HS-27A (cell line): ENCODE measurements around the gene EEIG1.

Source experiments
- DNase-seq: peaks from one replicate; pipeline ENCODE4 v3.0.0-alpha.2; 2012; ENCODE audit warnings: low read depth, missing footprints

EEIG1 gene

GRCh38 chr9:127959841-127960409, 20.9 kb downstream of the EEIG1 start:
- DNase-seq, result no peak

GRCh38 chr9:127959398-127959797, 21.4 kb downstream of the EEIG1 start:
- no peak for DNase-seq

GRCh38 chr9:127958728-127959127, 22.1 kb downstream of the EEIG1 start:
- DNase-seq, result no peak

GRCh38 chr9:127955294-127956015, 25.3 kb downstream of the EEIG1 start:
- DNase-seq, result no peak

GRCh38 chr9:127954831-127955293, 25.9 kb downstream of the EEIG1 start:
- no peak for DNase-seq

GRCh38 chr9:127953768-127954505, 26.9 kb downstream of the EEIG1 start:
- DNase-seq, result no peak

GRCh38 chr9:127953154-127953553, 27.6 kb downstream of the EEIG1 start:
- no peak for DNase-seq

- DNase-seq, result no peak
These were observed 30.1 kb downstream of the EEIG1 start for GRCh38 chr9:127950513-127951289.

- no peak for DNase-seq
These were observed 30.8 kb downstream of the EEIG1 start for GRCh38 chr9:127949827-127950512.

- no peak for DNase-seq
These were observed 32.7 kb downstream of the EEIG1 start for GRCh38 chr9:127947841-127948710.

GRCh38 chr9:127946728-127947127, 34.1 kb downstream of the EEIG1 start:
- no peak for DNase-seq

- no peak for DNase-seq
These were observed 34.8 kb downstream of the EEIG1 start for GRCh38 chr9:127945942-127946341.

GRCh38 chr9:127945338-127945737, 35.5 kb downstream of the EEIG1 start:
- no peak for DNase-seq

GRCh38 chr9:127944586-127945218, 36.1 kb downstream of the EEIG1 start:
- DNase-seq, result no peak

- DNase-seq, result no peak
These were observed 37.1 kb downstream of the EEIG1 start for GRCh38 chr9:127943731-127944144.

GRCh38 chr9:127943011-127943662, 37.7 kb downstream of the EEIG1 start:
- no peak for DNase-seq

- no peak for DNase-seq
These were observed 38.4 kb downstream of the EEIG1 start for GRCh38 chr9:127942216-127943010.

GRCh38 chr9:127941961-127942215, 38.9 kb downstream of the EEIG1 start:
- DNase-seq, result no peak
